HL-60 (cell line): ENCODE measurements around the gene IMPA2.

Experiments used
- DNase-seq, 2 experiments: peaks; one replicate each; pipeline ENCODE4 v3.0.0-alpha.2; 2010 to 2020; ENCODE audit warnings: low read depth in 1 of 2, low spot score in 1 of 2
- H3K27ac ChIP-seq: fragments of 250-450 bp; sonication (Bioruptor Pico); replicated peaks from 2 replicates; pipeline ENCODE4 v1.5.1; 2020; ENCODE audit warnings: mild to moderate bottlenecking, moderate library complexity
- H3K27me3 ChIP-seq: fragments of 250-450 bp; sonication (Bioruptor Pico); 2 replicates; pipeline ENCODE4 v1.5.1; 2021; ENCODE audit warnings: mild to moderate bottlenecking, moderate library complexity; ENCODE audit not compliant: insufficient read depth, poor library complexity, severe bottlenecking
- H3K4me3 ChIP-seq: replicated peaks from 2 replicates; pipeline ENCODE4 v1.5.1; 2011; ENCODE audit warnings: mild to moderate bottlenecking, control low read depth, low read length; ENCODE audit not compliant: insufficient read depth
- GABPA ChIP-seq: IDR thresholded peaks from 2 replicates; pipeline ENCODE4 v1.6.1; 2012; ENCODE audit warnings: low read depth
- POLR2AphosphoS5 ChIP-seq: IDR thresholded peaks from 2 replicates; pipeline ENCODE4 v1.6.1; 2012; ENCODE audit warnings: low read depth
- SPI1 ChIP-seq: IDR thresholded peaks from 2 replicates; pipeline ENCODE4 v1.6.1; 2012; ENCODE audit warnings: low read depth, mild to moderate bottlenecking, borderline replicate concordance
- TF ChIP-seq, protein P1 (sequence below): IDR thresholded peaks from one replicate; pipeline ENCODE4 v1.5.1; 2011; ENCODE audit warnings: low read length, control low read depth, inconsistent platforms; ENCODE audit not compliant: insufficient read depth
- TF ChIP-seq, protein P2 (sequence below): IDR thresholded peaks from 2 replicates; pipeline ENCODE4 v1.6.1; 2012; ENCODE audit warnings: low read depth; ENCODE audit not compliant: insufficient replicate concordance

Gene IMPA2

DNA sequence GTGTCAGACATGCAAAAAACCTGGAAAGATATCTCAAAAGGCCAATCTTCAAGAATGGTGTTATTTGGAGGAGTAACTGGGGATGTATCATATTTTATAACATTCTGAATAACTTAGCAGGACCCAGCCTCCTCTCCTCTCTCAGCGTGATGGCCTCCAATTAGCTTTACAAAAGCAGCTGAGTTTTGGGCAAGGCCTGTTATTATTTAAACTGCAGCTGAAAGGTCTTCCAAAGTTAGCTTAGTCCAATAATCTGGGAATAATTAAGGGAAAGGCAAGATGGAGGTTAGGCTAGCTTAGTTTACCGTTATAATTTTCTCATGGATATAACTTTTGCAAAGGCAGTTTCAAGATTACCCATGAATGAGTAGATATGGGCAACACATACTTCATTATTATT, 40.4 kb upstream of the IMPA2 start:
- H3K4me3 ChIP-seq: no peak overlapping the region
- no peak overlapping the region for H3K27ac ChIP-seq
- TF ChIP-seq POLR2AphosphoS5 (no peak), SPI1 (no peak), GABPA (no peak)
- TF ChIP-seq, protein P1, sequence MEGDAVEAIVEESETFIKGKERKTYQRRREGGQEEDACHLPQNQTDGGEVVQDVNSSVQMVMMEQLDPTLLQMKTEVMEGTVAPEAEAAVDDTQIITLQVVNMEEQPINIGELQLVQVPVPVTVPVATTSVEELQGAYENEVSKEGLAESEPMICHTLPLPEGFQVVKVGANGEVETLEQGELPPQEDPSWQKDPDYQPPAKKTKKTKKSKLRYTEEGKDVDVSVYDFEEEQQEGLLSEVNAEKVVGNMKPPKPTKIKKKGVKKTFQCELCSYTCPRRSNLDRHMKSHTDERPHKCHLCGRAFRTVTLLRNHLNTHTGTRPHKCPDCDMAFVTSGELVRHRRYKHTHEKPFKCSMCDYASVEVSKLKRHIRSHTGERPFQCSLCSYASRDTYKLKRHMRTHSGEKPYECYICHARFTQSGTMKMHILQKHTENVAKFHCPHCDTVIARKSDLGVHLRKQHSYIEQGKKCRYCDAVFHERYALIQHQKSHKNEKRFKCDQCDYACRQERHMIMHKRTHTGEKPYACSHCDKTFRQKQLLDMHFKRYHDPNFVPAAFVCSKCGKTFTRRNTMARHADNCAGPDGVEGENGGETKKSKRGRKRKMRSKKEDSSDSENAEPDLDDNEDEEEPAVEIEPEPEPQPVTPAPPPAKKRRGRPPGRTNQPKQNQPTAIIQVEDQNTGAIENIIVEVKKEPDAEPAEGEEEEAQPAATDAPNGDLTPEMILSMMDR: no peak
- TF ChIP-seq, protein P2, sequence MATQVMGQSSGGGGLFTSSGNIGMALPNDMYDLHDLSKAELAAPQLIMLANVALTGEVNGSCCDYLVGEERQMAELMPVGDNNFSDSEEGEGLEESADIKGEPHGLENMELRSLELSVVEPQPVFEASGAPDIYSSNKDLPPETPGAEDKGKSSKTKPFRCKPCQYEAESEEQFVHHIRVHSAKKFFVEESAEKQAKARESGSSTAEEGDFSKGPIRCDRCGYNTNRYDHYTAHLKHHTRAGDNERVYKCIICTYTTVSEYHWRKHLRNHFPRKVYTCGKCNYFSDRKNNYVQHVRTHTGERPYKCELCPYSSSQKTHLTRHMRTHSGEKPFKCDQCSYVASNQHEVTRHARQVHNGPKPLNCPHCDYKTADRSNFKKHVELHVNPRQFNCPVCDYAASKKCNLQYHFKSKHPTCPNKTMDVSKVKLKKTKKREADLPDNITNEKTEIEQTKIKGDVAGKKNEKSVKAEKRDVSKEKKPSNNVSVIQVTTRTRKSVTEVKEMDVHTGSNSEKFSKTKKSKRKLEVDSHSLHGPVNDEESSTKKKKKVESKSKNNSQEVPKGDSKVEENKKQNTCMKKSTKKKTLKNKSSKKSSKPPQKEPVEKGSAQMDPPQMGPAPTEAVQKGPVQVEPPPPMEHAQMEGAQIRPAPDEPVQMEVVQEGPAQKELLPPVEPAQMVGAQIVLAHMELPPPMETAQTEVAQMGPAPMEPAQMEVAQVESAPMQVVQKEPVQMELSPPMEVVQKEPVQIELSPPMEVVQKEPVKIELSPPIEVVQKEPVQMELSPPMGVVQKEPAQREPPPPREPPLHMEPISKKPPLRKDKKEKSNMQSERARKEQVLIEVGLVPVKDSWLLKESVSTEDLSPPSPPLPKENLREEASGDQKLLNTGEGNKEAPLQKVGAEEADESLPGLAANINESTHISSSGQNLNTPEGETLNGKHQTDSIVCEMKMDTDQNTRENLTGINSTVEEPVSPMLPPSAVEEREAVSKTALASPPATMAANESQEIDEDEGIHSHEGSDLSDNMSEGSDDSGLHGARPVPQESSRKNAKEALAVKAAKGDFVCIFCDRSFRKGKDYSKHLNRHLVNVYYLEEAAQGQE: no peak
- DNase-seq: no peak
- H3K27me3 ChIP-seq: no peaks in the 10 kb centered on the region

DNA sequence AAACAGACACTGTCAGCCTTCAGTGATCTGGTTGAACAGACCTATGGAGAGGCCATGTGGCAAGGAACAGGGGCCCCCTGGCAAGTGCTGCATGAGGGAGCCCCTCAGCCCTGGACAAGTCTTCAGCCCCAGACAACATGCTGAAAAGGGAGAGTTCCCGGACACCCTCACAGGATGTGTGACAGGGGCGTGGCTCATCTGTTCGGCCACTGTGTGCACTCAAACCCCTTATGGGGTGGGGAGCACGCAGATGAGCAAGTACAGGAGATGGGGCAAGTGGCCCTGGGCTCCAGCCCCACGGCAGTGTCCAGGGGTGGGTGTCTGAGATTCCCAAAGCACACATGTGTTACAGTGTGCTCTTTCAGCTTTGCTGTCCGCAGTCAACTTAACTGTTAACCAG, 37.8 kb upstream of the IMPA2 start:
- TF ChIP-seq, protein P1: no peak
- no peak for TF ChIP-seq POLR2AphosphoS5
- TF ChIP-seq, protein P2: no peak
- no peak for TF ChIP-seq SPI1
- TF ChIP-seq GABPA: no peak
- no peak overlapping the region for H3K27ac ChIP-seq
- no peak for DNase-seq
- H3K27me3 ChIP-seq: no peaks in the 10 kb centered on the region
- H3K4me3 ChIP-seq: no peak overlapping the region

DNA sequence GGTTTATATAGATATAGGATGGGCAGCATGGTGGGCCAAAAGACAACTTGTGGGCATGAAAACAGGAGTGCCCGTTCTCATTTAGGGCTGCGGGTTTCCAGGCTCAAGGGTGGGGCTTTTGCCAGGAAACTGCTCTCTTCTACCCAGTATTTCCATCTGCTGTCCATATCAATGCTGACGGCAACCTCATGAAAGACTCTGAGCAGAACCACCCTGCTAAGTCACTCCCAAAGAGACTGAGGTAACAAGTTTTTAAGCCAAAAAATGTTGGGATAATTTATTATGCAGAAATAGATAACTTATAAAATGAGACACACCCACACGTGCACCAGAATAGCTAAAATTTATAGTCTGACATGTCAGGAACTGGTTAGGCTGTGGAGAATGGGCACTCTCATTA, 37.1 kb upstream of the IMPA2 start:
- DNase-seq: no peak
- Histone ChIP-seq H3K27ac (no peak overlapping the region), H3K27me3 (no peaks in the 10 kb centered on the region), H3K4me3 (no peak overlapping the region)
- TF ChIP-seq GABPA (no peak), POLR2AphosphoS5 (no peak), SPI1 (no peak)
- TF ChIP-seq, protein P1: no peak
- TF ChIP-seq, protein P2: no peak
